Calu3 (cell line): ENCODE measurements around the gene PGR. TPM values are rescaled to one million over a fixed set of nuclear protein-coding genes. Genes with fewer than 3 reads are reported as not detected.

ENCODE experiments used
- BruUV-seq: library from RNA; stranded (reverse); fragments of 400-500 nt; replicated peaks from 2 replicates; lab custom pipeline; 2021; lab: Mats Ljungman, UMichigan
- CTCF ChIA-PET: fragments of 300-600 bp; sonication (Branson Sonifier 250); formaldehyde crosslinking; loops from one replicate; lab custom pipeline; 2022; ENCODE audit warnings: antibody characterized with exemption; lab: Charles Lee
- DNase-seq: peaks from one replicate; pipeline ENCODE4 v3.0.0; 2022
- H3K27ac Mint-ChIP-seq: one replicate; pipeline ENCODE4 v1.8.0; 2022; ENCODE audit warnings: mixed read lengths; ENCODE audit not compliant: unreplicated experiment
- H3K27me3 Mint-ChIP-seq: one replicate; pipeline ENCODE4 v1.8.0; 2022; ENCODE audit warnings: mixed read lengths; ENCODE audit not compliant: unreplicated experiment
- H3K36me3 Mint-ChIP-seq: one replicate; pipeline ENCODE4 v1.8.0; 2022; ENCODE audit warnings: mild to moderate bottlenecking, moderate library complexity, mixed read lengths; ENCODE audit not compliant: insufficient read depth, unreplicated experiment
- H3K4me1 Mint-ChIP-seq: one replicate; pipeline ENCODE4 v1.8.0; 2022; ENCODE audit warnings: mild to moderate bottlenecking, low read depth, mixed read lengths; ENCODE audit not compliant: unreplicated experiment
- H3K4me3 Mint-ChIP-seq: one replicate; pipeline ENCODE4 v1.8.0; 2022; ENCODE audit warnings: mild to moderate bottlenecking, low read depth, moderate library complexity, mixed read lengths; ENCODE audit not compliant: unreplicated experiment
- H3K9me3 Mint-ChIP-seq: one replicate; pipeline ENCODE4 v1.8.0; 2022; ENCODE audit warnings: low read depth, mixed read lengths; ENCODE audit not compliant: unreplicated experiment
- intact Hi-C: fragments of 100-400 bp; cut with micrococcal nuclease; formaldehyde crosslinking; loops from one replicate; pipeline ENCODE4 v1.10.0; 2022; ENCODE audit not compliant: unreplicated experiment
- total RNA-seq: library from RNA; stranded (reverse); gene quantifications from 2 replicates; pipeline ENCODE4 v1.2.3, GENCODE V29; 2022
- TF ChIP-seq, protein P1 (sequence below): fragments of 200-600 bp; IDR thresholded peaks from one replicate; pipeline ENCODE4 v1.8.0; 2022; ENCODE audit warnings: antibody characterized with exemption; ENCODE audit not compliant: unreplicated experiment

The PGR gene
- total RNA-seq, 1 experiment from 2014 or later: not detected

DNA sequence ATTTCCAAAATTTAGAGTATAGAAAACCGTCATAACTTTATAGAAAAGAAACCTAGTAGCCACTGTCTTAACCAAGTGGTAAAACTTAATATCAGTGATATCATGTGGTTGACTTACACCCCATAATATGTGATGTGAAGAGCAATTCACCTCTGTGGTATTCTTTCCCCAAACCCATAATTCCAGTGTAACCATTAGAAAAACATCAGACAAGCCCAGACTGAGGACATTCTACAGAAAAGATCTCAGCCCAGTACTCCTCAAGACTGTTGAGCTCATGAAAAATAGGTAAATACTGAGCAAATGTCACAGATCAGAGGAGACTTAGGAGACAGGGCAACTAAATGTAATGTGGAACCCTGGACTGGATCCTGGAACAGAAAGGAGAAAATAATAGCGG lies 134.6 kb downstream of the PGR start:
- no TSS peak for BruUV-seq
- no peaks in the 10 kb centered on the region for H3K4me1 Mint-ChIP-seq
- DNase-seq: no peak
- no peak overlapping the region for H3K4me3 Mint-ChIP-seq
- TF ChIP-seq, protein P1, sequence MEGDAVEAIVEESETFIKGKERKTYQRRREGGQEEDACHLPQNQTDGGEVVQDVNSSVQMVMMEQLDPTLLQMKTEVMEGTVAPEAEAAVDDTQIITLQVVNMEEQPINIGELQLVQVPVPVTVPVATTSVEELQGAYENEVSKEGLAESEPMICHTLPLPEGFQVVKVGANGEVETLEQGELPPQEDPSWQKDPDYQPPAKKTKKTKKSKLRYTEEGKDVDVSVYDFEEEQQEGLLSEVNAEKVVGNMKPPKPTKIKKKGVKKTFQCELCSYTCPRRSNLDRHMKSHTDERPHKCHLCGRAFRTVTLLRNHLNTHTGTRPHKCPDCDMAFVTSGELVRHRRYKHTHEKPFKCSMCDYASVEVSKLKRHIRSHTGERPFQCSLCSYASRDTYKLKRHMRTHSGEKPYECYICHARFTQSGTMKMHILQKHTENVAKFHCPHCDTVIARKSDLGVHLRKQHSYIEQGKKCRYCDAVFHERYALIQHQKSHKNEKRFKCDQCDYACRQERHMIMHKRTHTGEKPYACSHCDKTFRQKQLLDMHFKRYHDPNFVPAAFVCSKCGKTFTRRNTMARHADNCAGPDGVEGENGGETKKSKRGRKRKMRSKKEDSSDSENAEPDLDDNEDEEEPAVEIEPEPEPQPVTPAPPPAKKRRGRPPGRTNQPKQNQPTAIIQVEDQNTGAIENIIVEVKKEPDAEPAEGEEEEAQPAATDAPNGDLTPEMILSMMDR: no peak
- no peaks in the 10 kb centered on the region for H3K27me3 Mint-ChIP-seq
- H3K36me3 Mint-ChIP-seq: no peaks in the 10 kb centered on the region
- CTCF ChIA-PET: interaction anchor here (0.6 kb wide), 1 partner anchor 526 kb away, joined by 3 read pairs; no protein-coding TSS in a partner anchor
- no peak overlapping the region for H3K27ac Mint-ChIP-seq
- intact Hi-C loops: no loop called here
- H3K9me3 Mint-ChIP-seq: no peaks in the 10 kb centered on the region

DNA sequence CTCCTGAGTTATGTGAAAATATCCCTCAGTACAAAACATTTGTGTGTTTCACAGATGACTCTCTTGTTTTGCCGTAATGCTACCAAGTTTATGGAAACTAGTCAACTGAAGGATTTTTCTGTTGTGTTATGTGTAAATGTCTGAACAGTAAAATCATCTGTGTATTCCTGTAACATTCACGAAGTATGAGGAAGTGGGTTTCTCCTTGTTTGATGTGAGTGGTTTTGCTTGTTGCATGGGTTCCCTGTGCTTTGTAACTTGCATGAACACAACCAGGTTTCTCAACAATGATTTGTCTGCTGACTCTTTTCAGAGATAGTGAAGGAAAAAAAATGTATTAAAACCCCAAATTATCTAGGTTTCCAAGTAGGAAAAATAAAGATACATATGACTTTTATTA lies 138.1 kb downstream of the PGR start:
- H3K27ac Mint-ChIP-seq: no peak overlapping the region
- no peaks in the 10 kb centered on the region for H3K27me3 Mint-ChIP-seq
- intact Hi-C loops: no loop called here
- H3K4me1 Mint-ChIP-seq: no peaks in the 10 kb centered on the region
- no TSS peak for BruUV-seq
- no peak for DNase-seq
- CTCF ChIA-PET: no interaction called here
- H3K36me3 Mint-ChIP-seq: no peaks in the 10 kb centered on the region
- H3K9me3 Mint-ChIP-seq: no peaks in the 10 kb centered on the region
- H3K4me3 Mint-ChIP-seq: no peak overlapping the region
- TF ChIP-seq, protein P1: no peak

- Mint-ChIP-seq H3K4me3 (no peak overlapping the region), H3K27ac (no peak overlapping the region), H3K9me3 (no peaks in the 10 kb centered on the region), H3K4me1 (no peaks in the 10 kb centered on the region), H3K27me3 (no peaks in the 10 kb centered on the region), H3K36me3 (no peaks in the 10 kb centered on the region)
- BruUV-seq: no TSS peak
- TF ChIP-seq, protein P1: no peak
- intact Hi-C loops: no loop called here
- CTCF ChIA-PET: no interaction called here
- DNase-seq: no peak
Measured at GRCh38 chr11:100990931-100991330, 138.7 kb downstream of the PGR start.

DNA sequence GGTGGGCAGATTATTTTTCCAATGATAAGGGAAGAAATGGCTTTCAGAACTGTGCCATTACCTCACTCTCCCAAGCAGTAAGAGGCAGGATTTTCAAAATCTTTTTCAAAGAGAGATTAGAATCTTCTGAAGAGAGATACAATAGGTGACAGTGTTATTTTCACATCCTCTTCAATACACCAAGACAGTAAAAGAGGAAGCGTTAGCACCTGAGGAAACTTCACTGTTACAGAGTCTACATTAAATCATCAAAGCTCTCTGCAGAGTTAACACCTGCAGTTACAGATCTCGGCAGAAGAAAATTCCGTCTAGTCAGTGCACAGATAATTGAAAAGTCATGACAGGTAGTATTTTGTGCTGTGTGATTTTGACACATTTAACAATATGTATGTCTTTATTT lies 144.9 kb downstream of the PGR start:
- TF ChIP-seq, protein P1: no peak
- H3K36me3 Mint-ChIP-seq: no peaks in the 10 kb centered on the region
- intact Hi-C loops: loop anchor here (10.0 kb wide), 1 partner anchor 450 kb away; no protein-coding TSS in a partner anchor
- DNase-seq: no peak
- BruUV-seq: no TSS peak
- H3K27me3 Mint-ChIP-seq: no peaks in the 10 kb centered on the region
- H3K4me1 Mint-ChIP-seq: no peaks in the 10 kb centered on the region
- CTCF ChIA-PET: no interaction called here
- no peaks in the 10 kb centered on the region for H3K9me3 Mint-ChIP-seq
- H3K27ac Mint-ChIP-seq: no peak overlapping the region
- no peak overlapping the region for H3K4me3 Mint-ChIP-seq
